ENCODE data around the gene ITPKB.
A peak's percentile ranks its signal among the peaks of the same experiment; 100 is the strongest.

Gene ITPKB

DNA sequence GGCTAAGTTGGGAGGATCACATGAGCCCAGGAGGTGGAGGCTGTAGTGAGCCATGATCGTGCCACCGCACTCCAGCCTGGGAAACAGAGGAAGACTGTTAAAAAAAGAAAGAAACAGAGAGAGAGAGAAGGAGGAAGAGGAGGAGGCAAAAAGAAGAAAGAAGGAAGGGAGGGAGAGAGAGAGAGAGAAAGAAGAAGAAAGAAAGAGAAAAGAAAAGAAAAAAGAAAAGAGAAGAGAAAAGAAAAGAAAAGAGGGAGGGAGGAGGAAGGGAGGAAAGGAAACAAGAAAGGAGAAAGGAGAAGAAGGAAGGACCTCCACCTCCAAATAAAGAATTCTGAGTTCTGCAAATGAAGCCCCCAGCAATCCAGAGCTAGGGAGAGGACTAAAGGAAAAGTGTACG lies 108.5 kb downstream of the ITPKB start:
- intact Hi-C loops (cut with DNase I; ENCODE audit: low total_unique reads): loop anchor here (10.0 kb wide), 1 partner anchor 804 kb away; no protein-coding TSS in a partner anchor
- H3K4me3 ChIP-seq: no peak overlapping the region
- H3K36me3 ChIP-seq: peaks cover 0 to 9% (median 3%) of the 10 kb centered on the region in 3 donors
- no peak for TF ChIP-seq CTCF (IDR thresholded peaks at IDR 0.05)
- H3K9me3 ChIP-seq: no peaks in the 10 kb centered on the region
- DNase-seq: no peak
- H3K27ac ChIP-seq: no peak overlapping the region
- no peaks in the 10 kb centered on the region for H3K27me3 ChIP-seq
- H3K4me1 ChIP-seq: peaks cover 0 to 21% (median 15%) of the 10 kb centered on the region in 4 donors

GRCh38 chr1:226629896-226630550 lies 109.1 kb downstream of the ITPKB start:
- no peak overlapping the region for H3K4me3 ChIP-seq
- no peaks in the 10 kb centered on the region for H3K27me3 ChIP-seq
- no peaks in the 10 kb centered on the region for H3K9me3 ChIP-seq
- H3K4me1 ChIP-seq: peaks cover 0 to 21% (median 15%) of the 10 kb centered on the region in 4 donors
- TF ChIP-seq CTCF (IDR thresholded peaks at IDR 0.05): no peak
- DNase-seq: peak in 1 of 2 donors; percentile 34
- no peak overlapping the region for H3K27ac ChIP-seq
- intact Hi-C loops (cut with DNase I; ENCODE audit: low total_unique reads): loop anchor here (10.0 kb wide), 1 partner anchor 805 kb away; no protein-coding TSS in a partner anchor
- peaks cover 0 to 7% (median 0%) of the 10 kb centered on the region in 3 donors for H3K36me3 ChIP-seq

GRCh38 chr1:226629210-226629895 lies 109.7 kb downstream of the ITPKB start:
- Histone ChIP-seq H3K27me3 (no peaks in the 10 kb centered on the region), H3K36me3 (peaks cover 0 to 3% (median 0%) of the 10 kb centered on the region in 3 donors), H3K4me1 (peaks cover 0 to 21% (median 15%) of the 10 kb centered on the region in 4 donors), H3K4me3 (no peak overlapping the region), H3K27ac (no peak overlapping the region), H3K9me3 (no peaks in the 10 kb centered on the region)
- intact Hi-C loops (cut with DNase I; ENCODE audit: low total_unique reads): no loop called here
- no peak for TF ChIP-seq CTCF (IDR thresholded peaks at IDR 0.05)
- peak; percentile 14 to 56 for DNase-seq

- DNase-seq: peak; percentile 16 to 17
- no peaks in the 10 kb centered on the region for H3K27me3 ChIP-seq
- peaks cover 0 to 16% (median 10%) of the 10 kb centered on the region in 4 donors for H3K4me1 ChIP-seq
- no peaks in the 10 kb centered on the region for H3K36me3 ChIP-seq
- H3K4me3 ChIP-seq: no peak overlapping the region
- no peak overlapping the region for H3K27ac ChIP-seq
- no peak for TF ChIP-seq CTCF (IDR thresholded peaks at IDR 0.05)
- H3K9me3 ChIP-seq: no peaks in the 10 kb centered on the region
- intact Hi-C loops (cut with DNase I; ENCODE audit: low total_unique reads): no loop called here
Measured at GRCh38 chr1:226628612-226629155, 110.4 kb downstream of the ITPKB start.

DNA sequence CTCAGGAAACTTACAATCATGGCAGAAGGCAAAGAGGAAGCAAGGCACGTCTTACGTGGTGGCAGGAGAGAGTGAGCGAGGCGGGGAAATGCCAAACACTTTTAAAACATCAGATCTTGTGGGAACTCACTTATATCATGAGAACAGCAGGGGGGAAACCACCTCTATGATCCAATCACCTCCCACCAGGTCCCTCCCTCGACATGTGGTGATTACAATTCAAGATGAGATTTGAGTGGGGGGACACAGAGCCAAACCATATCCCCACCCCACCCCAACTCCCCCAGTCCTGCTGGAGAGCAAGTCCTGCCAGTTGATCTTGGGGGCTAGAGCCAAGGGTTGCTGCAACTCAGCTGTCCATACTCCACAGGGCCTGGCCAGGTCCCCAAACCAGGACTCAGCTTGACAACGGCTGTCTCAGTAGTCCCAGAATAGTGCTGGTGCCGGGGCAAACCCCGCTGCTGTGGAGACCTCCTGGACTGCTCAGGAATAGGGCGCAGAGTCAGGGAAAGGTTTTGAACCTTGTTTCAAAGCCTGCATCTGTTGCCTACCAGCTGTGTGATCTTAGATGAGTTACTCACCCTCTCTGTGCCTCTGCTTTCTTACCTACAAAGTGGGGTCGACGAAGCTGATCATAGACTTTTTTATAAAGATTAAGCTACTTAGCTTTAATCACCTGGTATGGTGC lies 111.0 kb downstream of the ITPKB start:
- no peaks in the 10 kb centered on the region for H3K36me3 ChIP-seq
- no peaks in the 10 kb centered on the region for H3K9me3 ChIP-seq
- no peak for TF ChIP-seq CTCF (IDR thresholded peaks at IDR 0.05)
- peaks cover 0 to 16% (median 8%) of the 10 kb centered on the region in 4 donors for H3K4me1 ChIP-seq
- no peak overlapping the region for H3K4me3 ChIP-seq
- no peak overlapping the region for H3K27ac ChIP-seq
- H3K27me3 ChIP-seq: no peaks in the 10 kb centered on the region
- intact Hi-C loops (cut with DNase I; ENCODE audit: low total_unique reads): no loop called here
- DNase-seq: peak; percentile 11 to 56

Data from tibial artery (tissue), 4 donors.